Measurements from ENCODE around the gene TUBA4B. TPM values are rescaled to one million over a fixed set of nuclear protein-coding genes. Genes with fewer than 3 reads are reported as not detected.

TUBA4B gene
- total and polyA plus RNA-seq, 2 of the 4 experiments (the other 2 are of a cell fraction), result not detected

GRCh38 chr2:219268294-219268693 is 15.3 kb downstream of the TUBA4B start:
- no peak overlapping the region for H3K14ac ChIP-seq (replicated peaks; ENCODE audit: low read depth, low read length)
- POLR2A ChIA-PET (ENCODE audit: unreplicated experiment), result no interaction called here

More at GRCh38 chr2:219268294-219268693, 15.3 kb downstream of the TUBA4B start:
- Histone ChIP-seq H3K27ac (ENCODE audit: insufficient read depth, low read length) (no peak overlapping the region), H3K79me1 (ENCODE audit: low read depth in 1 of 2, low read length in 2 of 2) (no peaks in the 10 kb centered on the region), H3K9ac (ENCODE audit: low read depth, low read length) (no peak overlapping the region), H2AFZ (replicated peaks; ENCODE audit: low read length, poor library complexity) (no peak overlapping the region), H3K9me1 (ENCODE audit: insufficient read depth, low read length) (no peaks in the 10 kb centered on the region), H3K27me3 (ENCODE audit: control insufficient read depth, insufficient read depth, low read length) (peaks cover 29% of the 10 kb centered on the region), H2BK120ac (ENCODE audit: low read depth, low read length) (no peak overlapping the region), H2BK20ac (ENCODE audit: low read depth, low read length) (no peak overlapping the region), H4K5ac (ENCODE audit: low read depth, low read length) (no peak overlapping the region), H2AK5ac (ENCODE audit: low read depth, low read length) (no peak overlapping the region), H2AK9ac (replicated peaks; ENCODE audit: low read depth, low read length, poor library complexity) (no peak overlapping the region), H4K8ac (ENCODE audit: low read depth in 2 of 2, low read length in 2 of 2) (no peak overlapping the region), H3K4me1 (ENCODE audit: control insufficient read depth, insufficient read depth, low read length) (peaks cover 2% of the 10 kb centered on the region; the same call in 1 of the 2 replicates), H3K36me3 (ENCODE audit: control insufficient read depth, insufficient read depth, low read length) (no peaks in the 10 kb centered on the region), H3K18ac (ENCODE audit: low read depth, low read length) (no peak overlapping the region), H4K91ac (ENCODE audit: insufficient read depth, low read depth, low read length) (no peak overlapping the region), H3K56ac (ENCODE audit: extremely low read depth, insufficient read depth, low read length) (no peak overlapping the region), H3K4me3 (ENCODE audit: insufficient read depth, low read depth, low read length) (no peak overlapping the region), H3K4me2 (ENCODE audit: low read depth, low read length) (no peak overlapping the region), H2BK5ac (ENCODE audit: low read depth, low read length, poor library complexity, severe bottlenecking) (no peak overlapping the region), H3K4ac (ENCODE audit: low read depth, low read length) (no peak overlapping the region), H4K20me1 (ENCODE audit: insufficient read depth, low read length) (no peaks in the 10 kb centered on the region), H3K23ac (ENCODE audit: low read depth, low read length) (no peak overlapping the region), H2BK15ac (ENCODE audit: low read depth, low read length) (no peak overlapping the region), H3K9me3 (ENCODE audit: control insufficient read depth, insufficient read depth, low read length) (no peaks in the 10 kb centered on the region)
- CTCF ChIA-PET, result no interaction called here
- WGBS, 2 experiments (ENCODE audit: extremely low coverage in 2 of 2, insufficient read length in 1 of 2), result no CpG with 5 or more reads among the region's 2 CpGs
- in situ Hi-C loops (cut with MboI; ENCODE audit: low sequenced_read_pairs), result no loop called here
- BruUV-seq (replicated peaks), result no TSS peak
- intact Hi-C loops (cut with micrococcal nuclease), result no loop called here
- DNase-seq, result no peak
- dilution Hi-C loops (cut with HindIII; ENCODE audit: low sequenced_read_pairs, unreplicated experiment), result no loop called here
- TF ChIP-seq RFX5 (IDR thresholded peaks at IDR 0.05; ENCODE audit: low read depth, low read length), result no peak
- no peak for ATAC-seq (ENCODE audit: low read depth)
